Smooth muscle cell (in vitro differentiated cells): ENCODE data around the gene AUNIP. TPM values are rescaled to one million over a fixed set of nuclear protein-coding genes. Genes with fewer than 3 reads are reported as not detected.

Source experiments
- DNase-seq: peaks from one replicate; lab custom pipeline; 2025; ENCODE audit not compliant: unreplicated experiment; lab: John Stamatoyannopoulos, UW
- H2AFZ ChIP-seq: fragments of 200-600 bp; sonication (generic); 2 replicates; pipeline ENCODE4 v1.6.0; 2016; ENCODE audit warnings: antibody characterized with exemption, low read depth, mild to moderate bottlenecking
- H3F3A ChIP-seq: fragments of 200-600 bp; sonication (generic); 2 replicates; pipeline ENCODE4 v1.6.0; 2017; ENCODE audit warnings: antibody characterized with exemption, low read depth
- H3K27ac ChIP-seq: fragments of 200-600 bp; sonication (generic); 2 replicates; pipeline ENCODE4 v1.5.1; 2016; ENCODE audit warnings: low read depth, mild to moderate bottlenecking
- H3K27me3 ChIP-seq: fragments of 200-600 bp; sonication (generic); 2 replicates; pipeline ENCODE4 v1.6.1; 2016; ENCODE audit warnings: low read depth, mild to moderate bottlenecking
- H3K36me3 ChIP-seq: fragments of 200-600 bp; sonication (generic); 2 replicates; pipeline ENCODE4 v1.5.1; 2016; ENCODE audit warnings: low read depth
- H3K4me1 ChIP-seq: fragments of 200-600 bp; sonication (generic); 2 replicates; pipeline ENCODE4 v1.5.1; 2016; ENCODE audit warnings: low read depth
- H3K4me2 ChIP-seq: fragments of 200-600 bp; sonication (generic); 2 replicates; pipeline ENCODE4 v1.6.0; 2016; ENCODE audit warnings: mild to moderate bottlenecking
- H3K4me3 ChIP-seq: fragments of 200-600 bp; sonication (generic); 2 replicates; pipeline ENCODE4 v1.5.1; 2016; ENCODE audit warnings: mild to moderate bottlenecking
- H3K79me2 ChIP-seq: fragments of 200-600 bp; sonication (generic); 2 replicates; pipeline ENCODE4 v1.6.0; 2016; ENCODE audit warnings: low read depth, mild to moderate bottlenecking
- H3K9ac ChIP-seq: fragments of 200-600 bp; sonication (generic); 2 replicates; pipeline ENCODE4 v1.6.0; 2016; ENCODE audit warnings: low read depth
- H3K9me3 ChIP-seq: fragments of 200-600 bp; sonication (generic); replicated peaks from 2 replicates; pipeline ENCODE4 v1.5.1; 2016; ENCODE audit warnings: low read depth
- H4K20me1 ChIP-seq: fragments of 200-600 bp; sonication (generic); 2 replicates; pipeline ENCODE4 v1.6.0; 2016; ENCODE audit warnings: low read depth
- WGBS: methylation state at CpG from one replicate; pipeline ENCODE4 v1.1.7; 2016; ENCODE audit warnings: low lambda C conversion rate; 5-methylcytosine and 5-hydroxymethylcytosine counted together
- polyA plus RNA-seq: library from polyadenylated mRNA; unstranded; fragments of >200 nt; fragmentation: Nextera tagmentation; extraction: Ambion mirVana; gene quantifications from 2 replicates; pipeline ENCODE4 v1.2.1, GENCODE V29; 2016
- total RNA-seq: library from RNA; depleted of rRNA; stranded (reverse); fragments of >200 nt; gene quantifications from 2 replicates; pipeline ENCODE4 v1.2.3, GENCODE V29; 2014
- TF ChIP-seq, protein P1 (sequence below): fragments of 200-600 bp; sonication (generic); IDR thresholded peaks from 2 replicates; pipeline ENCODE4 v1.5.1; 2017; ENCODE audit warnings: borderline replicate concordance, mild to moderate bottlenecking, antibody characterized with exemption; ENCODE audit not compliant: insufficient read depth, poor library complexity, severe bottlenecking

The AUNIP gene
- total and polyA plus RNA-seq, 2 experiments from 2014 or later = 0.18 to 1.3 TPM

DNA sequence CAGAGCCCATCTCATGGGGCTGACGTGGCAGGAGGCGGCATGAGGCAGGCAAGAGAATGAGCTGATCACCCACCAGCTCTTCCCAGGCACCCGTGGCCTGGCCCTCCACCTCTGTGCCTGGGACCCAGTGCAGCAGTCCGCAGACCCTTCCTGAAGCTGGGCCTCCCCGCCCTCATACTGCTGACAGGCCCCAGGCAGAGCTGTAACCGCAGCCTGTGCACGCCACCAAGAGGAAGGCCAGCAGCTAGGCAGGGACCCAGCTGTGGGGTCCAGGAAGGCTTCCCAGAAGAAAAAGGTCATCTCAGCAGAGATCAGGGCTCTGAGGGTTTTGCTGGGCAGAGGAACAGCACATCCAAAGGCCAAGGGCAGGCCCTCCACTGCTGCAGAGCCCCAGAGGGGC lies 49.3 kb downstream of the AUNIP start:
- Histone ChIP-seq H3K4me3 (no peak overlapping the region), H3K27ac (no peak overlapping the region), H4K20me1 (peaks cover 7% of the 10 kb centered on the region), H2AFZ (no peak overlapping the region), H3K4me1 (no peaks in the 10 kb centered on the region), H3K9ac (no peak overlapping the region), H3K79me2 (no peaks in the 10 kb centered on the region), H3F3A (no peaks in the 10 kb centered on the region), H3K4me2 (no peak overlapping the region), H3K27me3 (no peaks in the 10 kb centered on the region), H3K9me3 (no peaks in the 10 kb centered on the region), H3K36me3 (no peaks in the 10 kb centered on the region)
- TF ChIP-seq, protein P1, sequence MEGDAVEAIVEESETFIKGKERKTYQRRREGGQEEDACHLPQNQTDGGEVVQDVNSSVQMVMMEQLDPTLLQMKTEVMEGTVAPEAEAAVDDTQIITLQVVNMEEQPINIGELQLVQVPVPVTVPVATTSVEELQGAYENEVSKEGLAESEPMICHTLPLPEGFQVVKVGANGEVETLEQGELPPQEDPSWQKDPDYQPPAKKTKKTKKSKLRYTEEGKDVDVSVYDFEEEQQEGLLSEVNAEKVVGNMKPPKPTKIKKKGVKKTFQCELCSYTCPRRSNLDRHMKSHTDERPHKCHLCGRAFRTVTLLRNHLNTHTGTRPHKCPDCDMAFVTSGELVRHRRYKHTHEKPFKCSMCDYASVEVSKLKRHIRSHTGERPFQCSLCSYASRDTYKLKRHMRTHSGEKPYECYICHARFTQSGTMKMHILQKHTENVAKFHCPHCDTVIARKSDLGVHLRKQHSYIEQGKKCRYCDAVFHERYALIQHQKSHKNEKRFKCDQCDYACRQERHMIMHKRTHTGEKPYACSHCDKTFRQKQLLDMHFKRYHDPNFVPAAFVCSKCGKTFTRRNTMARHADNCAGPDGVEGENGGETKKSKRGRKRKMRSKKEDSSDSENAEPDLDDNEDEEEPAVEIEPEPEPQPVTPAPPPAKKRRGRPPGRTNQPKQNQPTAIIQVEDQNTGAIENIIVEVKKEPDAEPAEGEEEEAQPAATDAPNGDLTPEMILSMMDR = no peak
- no peak for DNase-seq
- 95% methylated on average over 7 of the region's 7 CpGs for whole genome bisulfite sequencing

DNA sequence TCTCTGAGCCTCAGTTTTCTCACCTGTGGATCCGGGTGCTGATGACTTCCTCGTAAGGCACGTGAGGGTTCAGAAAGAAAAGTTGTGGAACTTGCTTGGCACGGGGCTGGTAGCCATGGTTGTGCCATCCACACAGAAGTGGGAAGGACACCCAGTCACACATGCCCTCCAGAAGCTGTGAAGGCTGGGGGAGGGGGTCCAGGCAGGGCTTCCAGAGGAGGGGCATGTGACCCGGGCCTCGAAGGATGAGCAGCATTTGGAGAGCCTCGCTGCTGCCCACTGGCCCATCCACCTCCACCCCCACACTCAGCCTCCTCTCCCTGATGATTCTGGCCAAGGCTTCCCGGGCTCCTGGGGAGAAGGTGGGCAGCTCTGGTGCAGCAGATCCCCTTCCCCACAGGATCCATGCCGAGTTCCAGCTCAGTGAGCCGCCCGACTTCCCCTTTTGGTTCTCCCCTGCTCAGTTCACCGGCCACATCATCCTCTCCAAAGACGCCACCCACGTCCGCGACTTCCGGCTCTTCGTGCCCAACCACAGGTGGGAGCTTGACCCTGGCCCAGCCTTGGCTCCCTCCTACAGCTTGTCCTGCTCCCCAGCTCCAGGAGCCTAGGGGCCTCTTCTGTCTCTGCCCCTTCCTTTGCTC lies 49.9 kb downstream of the AUNIP start:
- no peaks in the 10 kb centered on the region for H3K9me3 ChIP-seq
- no peak overlapping the region for H3K9ac ChIP-seq
- TF ChIP-seq, protein P1 = no peak
- H3F3A ChIP-seq = no peaks in the 10 kb centered on the region
- no peaks in the 10 kb centered on the region for H3K79me2 ChIP-seq
- DNase-seq = no peak
- 96% methylated on average over 18 of the region's 18 CpGs for WGBS
- H4K20me1 ChIP-seq = peaks cover 7% of the 10 kb centered on the region
- H3K36me3 ChIP-seq = no peaks in the 10 kb centered on the region
- H3K4me1 ChIP-seq = no peaks in the 10 kb centered on the region
- H3K4me2 ChIP-seq = no peak overlapping the region
- no peak overlapping the region for H3K4me3 ChIP-seq
- H2AFZ ChIP-seq = no peak overlapping the region
- no peaks in the 10 kb centered on the region for H3K27me3 ChIP-seq
- no peak overlapping the region for H3K27ac ChIP-seq

- H2AFZ ChIP-seq = no peak overlapping the region
- H3K9ac ChIP-seq = no peak overlapping the region
- no peaks in the 10 kb centered on the region for H3K9me3 ChIP-seq
- peaks cover 13% of the 10 kb centered on the region for H4K20me1 ChIP-seq
- H3K4me2 ChIP-seq = no peak overlapping the region
- H3K27ac ChIP-seq = no peak overlapping the region
- no peaks in the 10 kb centered on the region for H3K4me1 ChIP-seq
- no peaks in the 10 kb centered on the region for H3K79me2 ChIP-seq
- 96% methylated on average over 27 of the region's 34 CpGs for WGBS
- H3K27me3 ChIP-seq = no peaks in the 10 kb centered on the region
- H3K4me3 ChIP-seq = no peak overlapping the region
- TF ChIP-seq, protein P1 = no peak
- H3F3A ChIP-seq = no peaks in the 10 kb centered on the region
- H3K36me3 ChIP-seq = no peaks in the 10 kb centered on the region
- no peak for DNase-seq
These were observed 50.6 kb downstream of the AUNIP start for GRCh38 chr1:25808481-25809244.
